HepG2 (cell line): Measurements from ENCODE around the gene MBL2. TPM values are rescaled to one million over a fixed set of nuclear protein-coding genes. Genes with fewer than 3 reads are reported as not detected.

Experiments
- CENPX ChIP-seq: sonication (generic); formaldehyde crosslinking; IDR thresholded peaks from 2 replicates; pipeline ENCODE4 v1.9.0; 2021; ENCODE audit warnings: mild to moderate bottlenecking, missing genetic modification reagents, moderate library complexity
- FOSL2 ChIP-seq: sonication (generic); formaldehyde crosslinking; IDR thresholded peaks from 2 replicates; pipeline ENCODE4 v1.4.0; 2020; ENCODE audit warnings: missing genetic modification reagents
- GATAD2A ChIP-seq: IDR thresholded peaks from 2 replicates; pipeline ENCODE4 v1.6.1; 2016
- HNF1A ChIP-seq, 2 experiments: sonication (generic) in 1 of 2; formaldehyde crosslinking in 1 of 2; IDR thresholded peaks; 2 replicates each; pipeline versions ENCODE4 v1.4.0 to v1.6.1; 2016 to 2020; ENCODE audit warnings: borderline replicate concordance in 1 of 2, low read depth in 1 of 2, mild to moderate bottlenecking in 1 of 2, missing genetic modification reagents in 1 of 2
- IRF2 ChIP-seq: IDR thresholded peaks from 2 replicates; pipeline ENCODE4 v1.6.1; 2018; ENCODE audit warnings: missing genetic modification reagents, missing compliant biosample characterization
- MLLT10 ChIP-seq: sonication (generic); formaldehyde crosslinking; IDR thresholded peaks from 2 replicates; pipeline ENCODE4 v1.4.0; 2020; ENCODE audit warnings: missing genetic modification reagents
- NPAS2 ChIP-seq: sonication (generic); formaldehyde crosslinking; IDR thresholded peaks from 2 replicates; pipeline ENCODE4 v1.8.0; 2022; ENCODE audit warnings: mild to moderate bottlenecking, missing genetic modification reagents, borderline replicate concordance
- STAG1 ChIP-seq: sonication (generic); formaldehyde crosslinking; IDR thresholded peaks from 2 replicates; pipeline ENCODE4 v1.4.0; 2020; ENCODE audit warnings: missing genetic modification reagents
- ZNF143 ChIP-seq: sonication (generic); formaldehyde crosslinking; IDR thresholded peaks from 2 replicates; pipeline ENCODE4 v1.4.0; 2020; ENCODE audit warnings: missing genetic modification reagents
- ZNF275 ChIP-seq: sonication (generic); formaldehyde crosslinking; IDR thresholded peaks from 2 replicates; pipeline ENCODE4 v1.8.0; 2022; ENCODE audit warnings: missing genetic modification reagents, mild to moderate bottlenecking, inconsistent platforms, borderline replicate concordance
- ZNF687 ChIP-seq: sonication (generic); formaldehyde crosslinking; IDR thresholded peaks from 2 replicates; pipeline ENCODE4 v1.5.1; 2020; ENCODE audit warnings: mild to moderate bottlenecking, missing genetic modification reagents, moderate library complexity
- ZNF773 ChIP-seq: sonication (generic); formaldehyde crosslinking; IDR thresholded peaks from 2 replicates; pipeline ENCODE4 v1.4.0; 2020; ENCODE audit warnings: missing genetic modification reagents, borderline replicate concordance
- ZNF839 ChIP-seq: sonication (generic); formaldehyde crosslinking; IDR thresholded peaks from 2 replicates; pipeline ENCODE4 v1.4.0; 2020; ENCODE audit warnings: missing genetic modification reagents, mild to moderate bottlenecking, borderline replicate concordance
- ZSCAN5A ChIP-seq: sonication (generic); formaldehyde crosslinking; IDR thresholded peaks from 2 replicates; pipeline ENCODE4 v1.8.0; 2022; ENCODE audit warnings: mild to moderate bottlenecking, missing genetic modification reagents, borderline replicate concordance
- polyA plus RNA-seq, 8 experiments: library from polyadenylated mRNA; depleted of rRNA in 3 of 8; stranded (reverse) in 7 of 8; unstranded in 1 of 8; fragments of >200 nt; fragmentation: Illumina TruSeq in 4 of 8; extraction: Trizol in 4 of 8; gene quantifications; 2 replicates each; pipeline versions ENCODE4 v1.2.1 to v1.2.3, GENCODE V29; 2011 to 2016; ENCODE audit warnings: low read depth in 4 of 8, missing spikeins in 1 of 8, mixed read lengths in 1 of 8; ENCODE audit not compliant: insufficient read depth in 1 of 8
- total RNA-seq, 5 experiments: library from RNA; depleted of rRNA; stranded (reverse); fragments of >200 nt; fragmentation: Illumina TruSeq; extraction: Trizol; gene quantifications; 2 replicates each; pipeline ENCODE4 v1.2.3, GENCODE V29; 2016; ENCODE audit warnings: low read depth in 1 of 5

The MBL2 gene
- total and polyA plus RNA-seq, 2 of the 13 experiments (the other 11 are each of a cell fraction or from before 2014, with no cell fraction given), result 9.6 to 16.2 TPM

- TF ChIP-seq HNF1A (IDR thresholded peaks at IDR 0.05; ENCODE audit: low read depth) (no peak), HNF1A (CRISPR knock-in tag; IDR thresholded peaks at IDR 0.05; ENCODE audit: borderline replicate concordance) (no peak), ZNF275 (no peak), ZNF839 (CRISPR knock-in tag) (no peak), GATAD2A (CRISPR knock-in tag) (peak; percentile 22; the same call in 1 of the 2 replicates), MLLT10 (CRISPR knock-in tag) (no peak), ZSCAN5A (peak; percentile 23; the same call in 1 of the 2 replicates), ZNF687 (CRISPR knock-in tag) (0 out of 2 replicates have a peak, but pooled peaks have one; percentile 8), CENPX (no peak), NPAS2 (CRISPR knock-in tag) (no peak), STAG1 (peak; percentile 99), ZNF773 (CRISPR knock-in tag) (no peak), ZNF143 (CRISPR knock-in tag) (no peak), FOSL2 (0 out of 2 replicates have a peak, but pooled peaks have one; percentile 42), IRF2 (CRISPR knock-in tag) (no peak)
These were observed 7.2 kb upstream of the MBL2 start (continued) for GRCh38 chr10:52779541-52780390.
